Prostate gland (tissue), 2 donors: ENCODE results near the gene ABCA8. TPM values are rescaled to one million over a fixed set of nuclear protein-coding genes. Genes with fewer than 3 reads are reported as not detected.

Experiments
- DNase-seq: peaks from one replicate; pipeline ENCODE4 v3.0.0-alpha.2; 2019; ENCODE audit warnings: low spot score
- H3K27ac ChIP-seq, 2 donors: fragments of 200-600 bp; sonication (generic); 2 replicates each; pipeline ENCODE4 v1.5.1; 2017 to 2019
- H3K27me3 ChIP-seq: fragments of 200-600 bp; sonication (generic); replicated peaks from 2 replicates; pipeline ENCODE4 v1.5.1; 2019; ENCODE audit not compliant: insufficient read depth
- H3K36me3 ChIP-seq, 2 donors: fragments of 200-600 bp; sonication (generic); 1 replicate in 1 of 2; 2 replicates in 1 of 2; pipeline versions ENCODE4 v1.5.1 to v1.8.1; 2017 to 2019
- H3K4me1 ChIP-seq: fragments of 200-600 bp; sonication (generic); replicated peaks from 2 replicates; pipeline ENCODE4 v1.5.1; 2019
- H3K4me3 ChIP-seq, 2 donors: fragments of 200-600 bp; sonication (generic); 2 replicates each; pipeline ENCODE4 v1.5.1; 2017 to 2019
- H3K9me3 ChIP-seq: fragments of 200-600 bp; sonication (generic); 2 replicates; pipeline ENCODE4 v1.5.1; 2017
- POLR2A ChIP-seq: fragments of 450-650 bp; IDR thresholded peaks from one replicate; pipeline ENCODE4 v1.6.1; 2016; ENCODE audit warnings: antibody characterized with exemption, mild to moderate bottlenecking
- POLR2AphosphoS5 ChIP-seq: sonication (generic); formaldehyde crosslinking; IDR thresholded peaks from one replicate; pipeline ENCODE4 v1.6.1; 2017; ENCODE audit warnings: antibody characterized with exemption
- WGBS: methylation state at CpG from one replicate; pipeline ENCODE4 v1.1.5; 2018; 5-methylcytosine and 5-hydroxymethylcytosine counted together
- intact Hi-C: fragments of 100-400 bp; cut with DNase I; formaldehyde crosslinking; loops from one replicate; pipeline ENCODE4 v1.14.2; 2022
- total RNA-seq, 2 donors: library from RNA; depleted of rRNA; stranded (reverse); fragments of >200 nt; gene quantifications; one replicate each; pipeline ENCODE4 v1.1.0, GENCODE V29; 2016
- TF ChIP-seq, protein P1 (sequence below), 4 experiments: fragments of 200-600 bp in 2 of 4; fragments of 450-650 bp in 2 of 4; sonication (generic) in 2 of 4; IDR thresholded peaks; 1 replicate in 3 of 4; 2 replicates in 1 of 4; pipeline ENCODE4 v1.5.1; 2016 to 2019; ENCODE audit warnings: antibody characterized with exemption in 4 of 4, mild to moderate bottlenecking in 2 of 4, moderate library complexity in 2 of 4

The ABCA8 gene
- total RNA-seq, 2 donors from 2014 or later = 7.8 to 111 TPM

DNA sequence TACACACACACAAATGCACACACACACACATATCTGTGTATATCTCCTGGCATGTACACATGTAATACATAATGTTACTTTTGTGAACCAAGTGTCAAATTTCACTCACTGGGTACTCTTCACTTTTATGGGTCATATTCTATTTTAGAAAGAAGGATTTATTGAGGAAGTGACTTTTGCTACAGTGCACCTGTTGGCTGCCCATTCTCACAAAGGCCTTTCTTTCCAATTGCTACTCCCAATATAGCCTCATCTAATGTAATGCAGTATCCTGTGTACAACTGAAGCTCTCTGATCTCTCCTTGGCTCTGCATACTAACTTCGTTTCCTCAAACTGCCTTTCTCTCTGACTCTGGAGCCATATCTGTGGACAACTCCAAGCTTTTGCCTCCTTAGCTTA is 107.5 kb downstream of the ABCA8 start:
- H3K4me1 ChIP-seq = no peaks in the 10 kb centered on the region
- no peaks in the 10 kb centered on the region for H3K27me3 ChIP-seq
- H3K4me3 ChIP-seq = no peak overlapping the region
- H3K36me3 ChIP-seq = no peaks in the 10 kb centered on the region
- H3K9me3 ChIP-seq = no peaks in the 10 kb centered on the region
- WGBS = 22% methylated on average over 1 of the region's 1 CpG
- intact Hi-C loops = no loop called here
- no peak for TF ChIP-seq POLR2A
- TF ChIP-seq POLR2AphosphoS5 = no peak
- TF ChIP-seq, protein P1, sequence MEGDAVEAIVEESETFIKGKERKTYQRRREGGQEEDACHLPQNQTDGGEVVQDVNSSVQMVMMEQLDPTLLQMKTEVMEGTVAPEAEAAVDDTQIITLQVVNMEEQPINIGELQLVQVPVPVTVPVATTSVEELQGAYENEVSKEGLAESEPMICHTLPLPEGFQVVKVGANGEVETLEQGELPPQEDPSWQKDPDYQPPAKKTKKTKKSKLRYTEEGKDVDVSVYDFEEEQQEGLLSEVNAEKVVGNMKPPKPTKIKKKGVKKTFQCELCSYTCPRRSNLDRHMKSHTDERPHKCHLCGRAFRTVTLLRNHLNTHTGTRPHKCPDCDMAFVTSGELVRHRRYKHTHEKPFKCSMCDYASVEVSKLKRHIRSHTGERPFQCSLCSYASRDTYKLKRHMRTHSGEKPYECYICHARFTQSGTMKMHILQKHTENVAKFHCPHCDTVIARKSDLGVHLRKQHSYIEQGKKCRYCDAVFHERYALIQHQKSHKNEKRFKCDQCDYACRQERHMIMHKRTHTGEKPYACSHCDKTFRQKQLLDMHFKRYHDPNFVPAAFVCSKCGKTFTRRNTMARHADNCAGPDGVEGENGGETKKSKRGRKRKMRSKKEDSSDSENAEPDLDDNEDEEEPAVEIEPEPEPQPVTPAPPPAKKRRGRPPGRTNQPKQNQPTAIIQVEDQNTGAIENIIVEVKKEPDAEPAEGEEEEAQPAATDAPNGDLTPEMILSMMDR (IDR thresholded peaks at IDR 0.05) = no peak
- H3K27ac ChIP-seq = no peak overlapping the region
- no peak for DNase-seq

DNA sequence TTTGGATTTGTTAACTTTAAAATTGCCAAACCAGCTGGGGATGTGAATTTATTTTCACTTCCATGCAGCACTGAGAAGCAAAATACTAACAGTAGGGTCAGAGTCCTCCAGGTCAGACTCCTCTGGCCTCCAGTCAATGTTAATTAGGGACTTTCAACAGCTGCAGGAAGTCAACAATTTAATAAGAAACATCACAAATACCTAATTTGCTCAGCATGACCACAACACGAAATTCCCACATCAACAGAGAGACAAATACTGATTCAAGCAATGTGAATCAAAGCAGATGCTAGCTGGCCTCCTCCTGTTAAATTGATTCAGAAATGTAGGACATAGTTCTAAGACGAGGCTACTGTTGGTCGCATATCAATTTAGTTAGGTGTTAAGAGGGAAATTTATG is 111.7 kb downstream of the ABCA8 start:
- DNase-seq = no peak
- Histone ChIP-seq H3K9me3 (no peaks in the 10 kb centered on the region), H3K27me3 (no peaks in the 10 kb centered on the region), H3K36me3 (no peaks in the 10 kb centered on the region), H3K4me3 (no peak overlapping the region), H3K27ac (no peak overlapping the region), H3K4me1 (no peaks in the 10 kb centered on the region)
- 65% methylated on average over 3 of the region's 3 CpGs for WGBS
- TF ChIP-seq, protein P1 (IDR thresholded peaks at IDR 0.05) = no peak
- no peak for TF ChIP-seq POLR2AphosphoS5
- TF ChIP-seq POLR2A = no peak
- intact Hi-C loops = no loop called here

DNA sequence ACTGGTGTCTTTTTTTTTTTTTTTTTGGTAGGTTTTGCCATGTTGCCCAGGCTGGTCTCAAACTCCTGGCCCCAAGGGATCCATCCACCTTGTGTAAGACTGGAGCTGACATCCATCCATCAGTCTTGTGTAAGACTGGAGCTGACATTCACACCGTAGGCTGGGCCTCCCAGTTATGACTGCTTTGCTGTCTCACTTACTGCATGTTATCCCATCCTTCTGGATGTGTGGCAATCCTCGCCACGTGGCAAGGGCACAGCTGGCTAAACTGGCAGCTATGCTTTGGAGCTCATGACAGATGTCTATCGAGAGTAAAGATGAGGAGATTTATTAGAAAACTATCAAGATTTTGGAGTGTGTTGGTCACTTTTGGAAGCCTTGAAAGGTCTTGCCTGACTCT is 115.1 kb downstream of the ABCA8 start:
- Histone ChIP-seq H3K4me1 (no peaks in the 10 kb centered on the region), H3K9me3 (no peaks in the 10 kb centered on the region), H3K27me3 (no peaks in the 10 kb centered on the region), H3K27ac (no peak overlapping the region), H3K36me3 (no peaks in the 10 kb centered on the region), H3K4me3 (no peak overlapping the region)
- TF ChIP-seq POLR2AphosphoS5 (no peak), POLR2A (no peak)
- TF ChIP-seq, protein P1 (IDR thresholded peaks at IDR 0.05) = no peak
- no peak for DNase-seq
- WGBS = 77% methylated on average over 4 of the region's 4 CpGs
- intact Hi-C loops = no loop called here

DNA sequence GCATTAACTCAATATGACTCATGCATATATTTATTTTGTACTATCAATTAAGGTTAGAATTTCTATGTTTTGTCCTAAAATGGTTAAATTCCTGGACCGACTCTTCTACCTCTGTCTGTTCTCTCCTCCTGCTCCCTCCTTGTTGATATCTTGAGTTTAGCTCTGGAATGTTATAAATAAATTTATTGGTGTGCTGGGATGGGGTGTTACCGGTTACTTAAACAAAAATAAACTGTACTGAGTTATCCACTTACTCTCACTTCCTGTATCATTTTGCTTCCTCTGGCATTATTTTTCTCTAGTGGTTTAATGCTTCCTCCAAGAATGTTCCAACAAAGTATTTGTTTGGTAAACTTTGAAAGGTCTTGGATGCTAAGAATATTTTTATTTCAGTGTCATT is 120.1 kb downstream of the ABCA8 start:
- no peaks in the 10 kb centered on the region for H3K9me3 ChIP-seq
- H3K27me3 ChIP-seq = no peaks in the 10 kb centered on the region
- TF ChIP-seq, protein P1 (IDR thresholded peaks at IDR 0.05) = no peak
- TF ChIP-seq POLR2A (no peak), POLR2AphosphoS5 (peak; percentile 53)
- no peaks in the 10 kb centered on the region for H3K4me1 ChIP-seq
- H3K4me3 ChIP-seq = no peak overlapping the region
- 4% methylated on average over 2 of the region's 2 CpGs for WGBS
- no peak for DNase-seq
- intact Hi-C loops = no loop called here
- H3K36me3 ChIP-seq = no peaks in the 10 kb centered on the region
- H3K27ac ChIP-seq = peak overlapping the region in 1 of 2 donors; percentile 9

DNA sequence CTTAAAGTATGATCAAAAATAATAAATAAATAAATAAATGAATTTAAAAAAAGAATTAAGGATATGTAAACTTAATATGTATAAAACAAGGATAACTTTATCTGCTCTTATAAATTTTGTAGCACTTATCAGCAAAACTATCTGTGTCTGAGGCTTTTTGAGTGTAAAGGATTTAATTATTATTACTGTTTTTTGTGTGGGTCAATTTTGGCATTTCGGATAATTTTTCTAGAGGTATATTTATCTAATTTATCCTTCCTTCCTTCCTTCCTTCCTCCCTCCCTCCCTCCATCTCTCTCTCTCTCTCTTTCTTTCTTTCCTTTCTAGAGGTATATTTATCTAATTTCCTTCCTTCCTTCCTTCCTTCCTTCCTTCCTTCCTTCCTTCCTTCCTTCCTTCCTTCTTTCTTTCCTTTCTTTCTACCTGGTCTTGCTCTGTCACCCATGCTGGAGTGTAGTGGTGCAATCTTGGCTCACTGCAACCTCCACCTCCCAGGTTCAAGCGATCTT is 120.8 kb downstream of the ABCA8 start:
- Histone ChIP-seq H3K4me3 (no peak overlapping the region), H3K27ac (no peak overlapping the region), H3K4me1 (no peaks in the 10 kb centered on the region), H3K36me3 (no peaks in the 10 kb centered on the region), H3K27me3 (no peaks in the 10 kb centered on the region), H3K9me3 (no peaks in the 10 kb centered on the region)
- WGBS = 93% methylated on average over 2 of the region's 2 CpGs
- intact Hi-C loops = no loop called here
- TF ChIP-seq POLR2AphosphoS5 (no peak), POLR2A (no peak)
- TF ChIP-seq, protein P1 (IDR thresholded peaks at IDR 0.05) = no peak
- DNase-seq = no peak
